K562 (cell line): ENCODE measurements around the gene SLC16A9. TPM values are rescaled to one million over a fixed set of nuclear protein-coding genes. Genes with fewer than 3 reads are reported as not detected.

Experiments used
- KDM4B ChIP-seq, 2 experiments: fragments of 450-650 bp in 1 of 2; sonication (generic) in 1 of 2; IDR thresholded peaks; 2 replicates each; pipeline ENCODE4 v1.6.1; 2016 to 2017; ENCODE audit warnings: borderline replicate concordance in 2 of 2, antibody characterized with exemption in 1 of 2, low read depth in 1 of 2, mild to moderate bottlenecking in 1 of 2
- MCM7 ChIP-seq, 2 experiments: fragments of 450-650 bp; IDR thresholded peaks; 2 replicates each; pipeline ENCODE4 v1.6.1; 2016 to 2018
- MYC ChIP-seq, 2 experiments: fragments of 250-450 bp in 1 of 2; sonication (Bioruptor Pico) in 1 of 2; IDR thresholded peaks; 2 replicates each; pipeline versions ENCODE4 v1.5.1 to v1.6.1; 2012 to 2021; ENCODE audit warnings: low read depth in 2 of 2, borderline replicate concordance in 1 of 2, improper control_type of control experiment in 1 of 2, low read length in 1 of 2, mild to moderate bottlenecking in 1 of 2, moderate library complexity in 1 of 2
- MYNN ChIP-seq, 2 experiments: sonication (generic); formaldehyde crosslinking in 1 of 2; IDR thresholded peaks; 2 replicates each; pipeline versions ENCODE4 v1.5.0 to v1.6.1; 2016 to 2020; ENCODE audit warnings: antibody characterized with exemption in 1 of 2, missing genetic modification reagents in 1 of 2
- NFE2 ChIP-seq: IDR thresholded peaks from 2 replicates; pipeline ENCODE4 v1.6.1; 2014; ENCODE audit warnings: antibody characterized with exemption, low read depth
- TOE1 ChIP-seq, 2 experiments: fragments of 450-650 bp in 1 of 2; sonication (generic) in 1 of 2; formaldehyde crosslinking in 1 of 2; IDR thresholded peaks; 2 replicates each; pipeline versions ENCODE4 v1.7.1 to v1.8.0; 2016 to 2022; ENCODE audit warnings: borderline replicate concordance in 2 of 2, mild to moderate bottlenecking in 2 of 2, antibody characterized with exemption in 1 of 2, inconsistent platforms in 1 of 2, low read depth in 1 of 2, missing genetic modification reagents in 1 of 2, moderate library complexity in 1 of 2
- TRIM24 ChIP-seq, 2 experiments: fragments of 450-650 bp; IDR thresholded peaks; 2 replicates each; pipeline ENCODE4 v1.6.1; 2016
- polyA plus RNA-seq, 8 experiments: library from polyadenylated mRNA; depleted of rRNA in 4 of 8; stranded (reverse) in 5 of 8; unstranded in 3 of 8; fragments of >200 nt; fragmentation: Nextera tagmentation in 2 of 8; fragmentation: Illumina TruSeq in 1 of 8; extraction: Ambion mirVana in 2 of 8; extraction: Trizol in 1 of 8; gene quantifications; 2 replicates each; pipeline versions ENCODE4 v1.2.1 to v1.2.3, GENCODE V29; 2011 to 2014; ENCODE audit warnings: inconsistent platforms in 1 of 8, missing spikeins in 1 of 8
- total RNA-seq, 7 experiments: library from RNA; depleted of rRNA in 6 of 7; stranded (reverse); fragments of >200 nt in 6 of 7; fragmentation: Illumina TruSeq in 2 of 7; extraction: Trizol in 2 of 7; gene quantifications; 2 replicates each; pipeline versions ENCODE4 v1.2.1 to v1.2.3, GENCODE V29; 2011 to 2021; ENCODE audit warnings: low replicate concordance in 1 of 7
- TF ChIP-seq, protein P1 (sequence below): fragments of 450-650 bp; formaldehyde crosslinking; IDR thresholded peaks from 2 replicates; pipeline ENCODE4 v1.4.0; 2022; ENCODE audit warnings: mild to moderate bottlenecking, moderate library complexity
- TF ChIP-seq, protein P2 (sequence below): sonication (generic); formaldehyde crosslinking; IDR thresholded peaks from 2 replicates; pipeline ENCODE4 v1.8.1; 2023; ENCODE audit warnings: mild to moderate bottlenecking, missing genetic modification reagents, moderate library complexity

Gene SLC16A9
- total and polyA plus RNA-seq, 9 of the 15 experiments (the other 6 are each of a cell fraction or from before 2014, with no cell fraction given) = 0.90 to 6.4 (median 2.1) TPM

DNA sequence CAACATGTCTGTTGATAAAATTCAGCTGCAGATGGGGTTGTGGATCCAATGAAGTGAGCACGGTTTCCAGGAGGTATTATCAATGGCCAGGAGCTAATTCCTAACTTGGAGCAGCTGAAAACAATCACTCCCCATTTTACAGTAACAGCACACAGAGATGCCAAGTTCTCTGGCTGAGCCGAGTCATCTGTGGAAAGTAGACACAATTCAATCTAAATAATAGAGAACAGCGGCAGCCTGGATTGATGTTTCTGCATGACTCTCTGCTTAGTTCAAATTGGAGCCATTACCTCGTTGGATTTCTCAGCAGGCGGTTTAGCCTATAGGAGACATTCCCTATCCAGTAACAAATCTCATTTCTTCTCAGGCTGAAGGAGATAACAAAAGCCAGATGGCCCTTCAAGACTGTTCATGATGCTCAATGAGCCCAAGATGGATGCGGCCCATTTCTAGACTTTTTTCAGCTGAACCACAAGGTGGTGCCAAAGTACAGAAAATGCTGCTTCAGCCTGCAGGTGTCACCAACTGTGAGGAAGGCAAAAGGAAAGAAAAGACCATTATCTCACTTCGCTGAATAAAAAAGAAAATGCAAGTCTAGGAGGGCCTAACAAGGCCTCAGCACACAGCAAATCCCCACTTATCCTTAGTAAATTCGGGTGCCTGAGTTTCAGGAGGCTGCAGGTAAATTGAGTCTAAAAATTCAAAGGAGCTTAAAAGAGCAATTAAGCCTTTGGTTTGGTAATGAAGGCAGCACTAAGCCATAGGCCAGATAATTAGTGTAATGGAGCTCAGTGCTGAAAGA lies 83.7 kb downstream of the SLC16A9 start (continued):
- TF ChIP-seq, protein P1, sequence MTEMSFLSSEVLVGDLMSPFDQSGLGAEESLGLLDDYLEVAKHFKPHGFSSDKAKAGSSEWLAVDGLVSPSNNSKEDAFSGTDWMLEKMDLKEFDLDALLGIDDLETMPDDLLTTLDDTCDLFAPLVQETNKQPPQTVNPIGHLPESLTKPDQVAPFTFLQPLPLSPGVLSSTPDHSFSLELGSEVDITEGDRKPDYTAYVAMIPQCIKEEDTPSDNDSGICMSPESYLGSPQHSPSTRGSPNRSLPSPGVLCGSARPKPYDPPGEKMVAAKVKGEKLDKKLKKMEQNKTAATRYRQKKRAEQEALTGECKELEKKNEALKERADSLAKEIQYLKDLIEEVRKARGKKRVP = no peak
- TF ChIP-seq MCM7 (IDR thresholded peaks at IDR 0.05) (no peak), MYNN (IDR thresholded peaks at IDR 0.05) (0 out of 2 replicates have a peak, but pooled peaks have one; percentile 44), MYNN (CRISPR knock-in tag; IDR thresholded peaks at IDR 0.05) (no peak), MYC (IDR thresholded peaks at IDR 0.05; ENCODE audit: low read depth, low read length) (no peak), MYC (CRISPR knock-in tag; IDR thresholded peaks at IDR 0.05; ENCODE audit: borderline replicate concordance, low read depth) (no peak), TRIM24 (IDR thresholded peaks at IDR 0.05) (no peak), TOE1 (IDR thresholded peaks at IDR 0.05; ENCODE audit: borderline replicate concordance) (no peak), TOE1 (CRISPR knock-in tag; IDR thresholded peaks at IDR 0.05; ENCODE audit: borderline replicate concordance, low read depth) (no peak), KDM4B (IDR thresholded peaks at IDR 0.05; ENCODE audit: borderline replicate concordance in 2 of 2, low read depth in 1 of 2) (no peak), NFE2 (no peak)
- TF ChIP-seq, protein P2, sequence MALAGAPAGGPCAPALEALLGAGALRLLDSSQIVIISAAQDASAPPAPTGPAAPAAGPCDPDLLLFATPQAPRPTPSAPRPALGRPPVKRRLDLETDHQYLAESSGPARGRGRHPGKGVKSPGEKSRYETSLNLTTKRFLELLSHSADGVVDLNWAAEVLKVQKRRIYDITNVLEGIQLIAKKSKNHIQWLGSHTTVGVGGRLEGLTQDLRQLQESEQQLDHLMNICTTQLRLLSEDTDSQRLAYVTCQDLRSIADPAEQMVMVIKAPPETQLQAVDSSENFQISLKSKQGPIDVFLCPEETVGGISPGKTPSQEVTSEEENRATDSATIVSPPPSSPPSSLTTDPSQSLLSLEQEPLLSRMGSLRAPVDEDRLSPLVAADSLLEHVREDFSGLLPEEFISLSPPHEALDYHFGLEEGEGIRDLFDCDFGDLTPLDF (CRISPR knock-in tag) = no peak
